ENCODE measurements around the gene MRAP2.

DNA sequence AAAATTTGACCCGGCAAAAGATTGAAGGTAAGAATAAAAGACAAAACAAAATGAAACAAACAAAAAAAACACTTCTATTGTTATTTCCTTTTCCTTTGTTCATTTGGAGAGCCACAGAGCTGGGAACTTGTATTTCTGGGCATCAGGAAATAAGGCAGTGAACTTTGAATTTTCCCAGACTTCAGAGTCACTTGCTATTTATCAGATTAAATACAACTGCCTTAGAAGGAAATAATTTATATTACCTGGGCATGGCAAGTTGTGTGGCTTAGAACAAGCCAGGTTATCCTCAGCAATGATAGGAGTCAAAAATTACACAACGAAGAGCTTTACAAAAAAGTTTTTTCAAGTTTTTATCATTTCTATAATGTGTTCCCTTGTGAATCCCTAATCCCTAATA is 20.2 kb upstream of the MRAP2 start:
- no peak for TF ChIP-seq POLR2A (IDR thresholded peaks at IDR 0.05)
- TF ChIP-seq, protein P1, sequence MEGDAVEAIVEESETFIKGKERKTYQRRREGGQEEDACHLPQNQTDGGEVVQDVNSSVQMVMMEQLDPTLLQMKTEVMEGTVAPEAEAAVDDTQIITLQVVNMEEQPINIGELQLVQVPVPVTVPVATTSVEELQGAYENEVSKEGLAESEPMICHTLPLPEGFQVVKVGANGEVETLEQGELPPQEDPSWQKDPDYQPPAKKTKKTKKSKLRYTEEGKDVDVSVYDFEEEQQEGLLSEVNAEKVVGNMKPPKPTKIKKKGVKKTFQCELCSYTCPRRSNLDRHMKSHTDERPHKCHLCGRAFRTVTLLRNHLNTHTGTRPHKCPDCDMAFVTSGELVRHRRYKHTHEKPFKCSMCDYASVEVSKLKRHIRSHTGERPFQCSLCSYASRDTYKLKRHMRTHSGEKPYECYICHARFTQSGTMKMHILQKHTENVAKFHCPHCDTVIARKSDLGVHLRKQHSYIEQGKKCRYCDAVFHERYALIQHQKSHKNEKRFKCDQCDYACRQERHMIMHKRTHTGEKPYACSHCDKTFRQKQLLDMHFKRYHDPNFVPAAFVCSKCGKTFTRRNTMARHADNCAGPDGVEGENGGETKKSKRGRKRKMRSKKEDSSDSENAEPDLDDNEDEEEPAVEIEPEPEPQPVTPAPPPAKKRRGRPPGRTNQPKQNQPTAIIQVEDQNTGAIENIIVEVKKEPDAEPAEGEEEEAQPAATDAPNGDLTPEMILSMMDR (IDR thresholded peaks at IDR 0.05) = no peak
